PC-3 (cell line): Measurements from ENCODE around the gene NEK8. TPM values are rescaled to one million over a fixed set of nuclear protein-coding genes. Genes with fewer than 3 reads are reported as not detected.

Source experiments
- ATAC-seq: fragments of 200-7000 bp; cut with Tn5 transposase; 2 replicates; pipeline ENCODE4 v1.9.1; 2020; ENCODE audit warnings: mild to moderate bottlenecking, moderate library complexity
- BruUV-seq: library from RNA; stranded (reverse); fragments of 400-500 nt; replicated peaks from 2 replicates; lab custom pipeline; 2021; lab: Mats Ljungman, UMichigan
- CTCF ChIA-PET: fragments of 300-600 bp; sonication (Branson Sonifier 250); formaldehyde crosslinking; loops from one replicate; lab custom pipeline; 2022; ENCODE audit warnings: antibody characterized with exemption; lab: Charles Lee
- POLR2A ChIA-PET: fragments of 300-600 bp; sonication (Branson Sonifier 250); formaldehyde crosslinking; loops from one replicate; lab custom pipeline; 2022; ENCODE audit warnings: antibody characterized with exemption; ENCODE audit not compliant: unreplicated experiment; lab: Charles Lee
- DNase-seq: peaks from one replicate; pipeline ENCODE4 v3.0.0-alpha.2; 2015
- H2AFZ ChIP-seq: fragments of 300-600 bp; sonication (generic); 2 replicates; pipeline ENCODE4 v1.6.0; 2016; ENCODE audit warnings: antibody characterized with exemption, low read length
- H3F3A ChIP-seq: fragments of 300-600 bp; sonication (generic); one replicate; pipeline ENCODE4 v1.6.0; 2017; ENCODE audit warnings: antibody characterized with exemption, low read length, control low read depth, mild to moderate bottlenecking; ENCODE audit not compliant: unreplicated experiment
- H3K27ac ChIP-seq: fragments of 300-600 bp; sonication (generic); 2 replicates; pipeline ENCODE4 v1.5.1; 2016; ENCODE audit warnings: mild to moderate bottlenecking, low read length
- H3K27me3 ChIP-seq: fragments of 300-600 bp; sonication (generic); 2 replicates; pipeline ENCODE4 v1.6.1; 2016; ENCODE audit warnings: low read length, mixed read lengths
- H3K36me3 ChIP-seq: fragments of 300-600 bp; sonication (generic); 2 replicates; pipeline ENCODE4 v1.6.1; 2016; ENCODE audit warnings: low read depth, mixed run types, low read length, mixed read lengths
- H3K4me1 ChIP-seq: fragments of 300-600 bp; sonication (generic); 2 replicates; pipeline ENCODE4 v1.5.1; 2016; ENCODE audit warnings: low read length; ENCODE audit not compliant: insufficient read depth
- H3K4me2 ChIP-seq: fragments of 300-600 bp; sonication (generic); 2 replicates; pipeline ENCODE4 v1.6.0; 2016; ENCODE audit warnings: low read length
- H3K4me3 ChIP-seq: fragments of 300-600 bp; sonication (generic); 2 replicates; pipeline ENCODE4 v1.5.1; 2016; ENCODE audit warnings: mild to moderate bottlenecking, low read length, mixed read lengths
- H3K79me2 ChIP-seq: fragments of 300-600 bp; sonication (generic); 2 replicates; pipeline ENCODE4 v1.6.1; 2017; ENCODE audit warnings: low read length, mixed read lengths
- H3K9ac ChIP-seq: fragments of 300-600 bp; sonication (generic); 2 replicates; pipeline ENCODE4 v1.6.0; 2016; ENCODE audit warnings: mild to moderate bottlenecking, low read length
- H3K9me2 ChIP-seq: fragments of 300-600 bp; sonication (generic); replicated peaks from 2 replicates; pipeline ENCODE4 v1.6.1; 2016; ENCODE audit warnings: mixed run types, low read length, mixed read lengths
- H3K9me3 ChIP-seq: fragments of 300-600 bp; sonication (generic); 2 replicates; pipeline ENCODE4 v1.6.1; 2016; ENCODE audit warnings: low read length, mixed read lengths
- H4K20me1 ChIP-seq: fragments of 300-600 bp; sonication (generic); 2 replicates; pipeline ENCODE4 v1.6.1; 2016; ENCODE audit warnings: low read length, mixed read lengths
- CTCF ChIP-seq: fragments of 300-600 bp; sonication (generic); conservative IDR thresholded peaks from 2 replicates; pipeline ENCODE4 v1.5.1; 2017; ENCODE audit warnings: antibody characterized with exemption, low read depth, mild to moderate bottlenecking, low read length
- EZH2 ChIP-seq: fragments of 300-600 bp; sonication (generic); IDR thresholded peaks from one replicate; pipeline ENCODE4 v1.6.1; 2017; ENCODE audit warnings: antibody characterized with exemption, mild to moderate bottlenecking, low read length; ENCODE audit not compliant: unreplicated experiment
- EZH2phosphoT487 ChIP-seq: fragments of 300-600 bp; sonication (generic); IDR thresholded peaks from 2 replicates; pipeline ENCODE4 v1.6.1; 2018; ENCODE audit warnings: mild to moderate bottlenecking, antibody characterized with exemption, low read length, borderline replicate concordance
- intact Hi-C: fragments of 100-400 bp; cut with micrococcal nuclease; formaldehyde crosslinking; loops from 2 replicates; pipeline ENCODE4 v1.9.0; 2023
- total RNA-seq: library from RNA; depleted of rRNA; stranded (reverse); fragments of >200 nt; gene quantifications from 2 replicates; pipeline ENCODE4 v1.2.3, GENCODE V29; 2014

Gene NEK8
- total RNA-seq, 1 experiment from 2014 or later: 2.4 TPM

- POLR2A ChIA-PET: no interaction called here
- no peak overlapping the region for H3K27ac ChIP-seq
- TF ChIP-seq EZH2phosphoT487: no peak
- no peaks in the 10 kb centered on the region for H3K27me3 ChIP-seq
- H3F3A ChIP-seq: no peaks in the 10 kb centered on the region
- H3K79me2 ChIP-seq: peaks cover 6% of the 10 kb centered on the region; the same call in 1 of the 2 replicates
- H3K9me3 ChIP-seq: no peaks in the 10 kb centered on the region
- H3K9me2 ChIP-seq: no peaks in the 10 kb centered on the region
- H4K20me1 ChIP-seq: no peaks in the 10 kb centered on the region
- ATAC-seq: no peak
- no peak overlapping the region for H3K4me2 ChIP-seq
- peaks cover 14% of the 10 kb centered on the region for H3K4me1 ChIP-seq
- BruUV-seq: no TSS peak
- H3K4me3 ChIP-seq: no peak overlapping the region
- intact Hi-C loops: no loop called here
- H2AFZ ChIP-seq: no peak overlapping the region
- no peak overlapping the region for H3K9ac ChIP-seq
- DNase-seq: no peak
- CTCF ChIA-PET: interaction anchor here (0.6 kb wide), 1 partner anchor 94 kb away, joined by 4 read pairs; no protein-coding TSS in a partner anchor
- H3K36me3 ChIP-seq: peaks cover 10% of the 10 kb centered on the region
Observed at GRCh38 chr17:28759256-28759865, 30.8 kb downstream of the NEK8 start.

- Histone ChIP-seq H3K4me3 (no peak overlapping the region), H2AFZ (no peak overlapping the region), H3K27ac (no peak overlapping the region), H4K20me1 (no peaks in the 10 kb centered on the region), H3K36me3 (peaks cover 10% of the 10 kb centered on the region), H3K4me1 (peaks cover 14% of the 10 kb centered on the region), H3K27me3 (no peaks in the 10 kb centered on the region), H3F3A (no peaks in the 10 kb centered on the region), H3K9ac (no peak overlapping the region), H3K79me2 (peaks cover 6% of the 10 kb centered on the region; the same call in 1 of the 2 replicates), H3K9me3 (no peaks in the 10 kb centered on the region), H3K4me2 (no peak overlapping the region), H3K9me2 (no peaks in the 10 kb centered on the region)
- peak; percentile 79 for ATAC-seq
- no peak for TF ChIP-seq EZH2phosphoT487
- no peak for TF ChIP-seq EZH2
- TF ChIP-seq CTCF: no peak
- POLR2A ChIA-PET: no interaction called here
- BruUV-seq: no TSS peak
- intact Hi-C loops: loop anchor here (5.0 kb wide), 1 partner anchor 46 kb away; no protein-coding TSS in a partner anchor
- CTCF ChIA-PET: no interaction called here
- peak; percentile 63 for DNase-seq
Observed at GRCh38 chr17:28760601-28761562, 32.3 kb downstream of the NEK8 start.

- TF ChIP-seq EZH2phosphoT487 (no peak), CTCF (no peak), EZH2 (no peak)
- no peak overlapping the region for H3K27ac ChIP-seq
- no peaks in the 10 kb centered on the region for H3K9me2 ChIP-seq
- intact Hi-C loops: loop anchor here (5.0 kb wide), 1 partner anchor 44 kb away; no protein-coding TSS in a partner anchor
- H3K4me1 ChIP-seq: peaks cover 14% of the 10 kb centered on the region
- ATAC-seq (no peak), DNase-seq (no peak)
- no TSS peak for BruUV-seq
- no peak overlapping the region for H2AFZ ChIP-seq
- peaks cover 6% of the 10 kb centered on the region; the same call in 1 of the 2 replicates for H3K79me2 ChIP-seq
- ChIA-PET CTCF (interaction anchor here (0.6 to 1.6 kb wide), 8 partner anchors 36 to 155 kb away, joined by 3 to 15 read pairs (median 8); partner anchors contain the start of genes FAM222B and TLCD1), POLR2A (interaction anchor here (0.5 kb wide), 1 partner anchor 103 kb away, joined by 6 read pairs; no protein-coding TSS in a partner anchor)
- no peak overlapping the region for H3K4me2 ChIP-seq
- peaks cover 10% of the 10 kb centered on the region for H3K36me3 ChIP-seq
- H4K20me1 ChIP-seq: no peaks in the 10 kb centered on the region
- H3K9ac ChIP-seq: no peak overlapping the region
- H3K9me3 ChIP-seq: no peaks in the 10 kb centered on the region
- no peaks in the 10 kb centered on the region for H3K27me3 ChIP-seq
- no peak overlapping the region for H3K4me3 ChIP-seq
- no peaks in the 10 kb centered on the region for H3F3A ChIP-seq
Observed at GRCh38 chr17:28763137-28763799, 34.7 kb downstream of the NEK8 start.
